Suprapubic skin (tissue), 4 donors: Measurements from ENCODE around the gene PI4KB.

Experiments
- POLR2A ChIP-seq, 2 donors: fragments of 450-650 bp; IDR thresholded peaks; one replicate each; pipeline ENCODE4 v1.6.1; 2017; ENCODE audit warnings: antibody characterized with exemption in 2 of 2, mild to moderate bottlenecking in 2 of 2, moderate library complexity in 2 of 2
- POLR2AphosphoS5 ChIP-seq, 3 donors: sonication (generic); formaldehyde crosslinking; IDR thresholded peaks; one replicate each; pipeline ENCODE4 v1.6.1; 2017; ENCODE audit warnings: antibody characterized with exemption in 3 of 3
- TF ChIP-seq, protein P1 (sequence below), 2 donors: fragments of 200-600 bp in 1 of 2; fragments of 450-650 bp in 1 of 2; sonication (generic) in 1 of 2; IDR thresholded peaks; one replicate each; pipeline ENCODE4 v1.5.1; 2016 to 2019; ENCODE audit warnings: antibody characterized with exemption in 2 of 2, mild to moderate bottlenecking in 1 of 2, moderate library complexity in 1 of 2

DNA sequence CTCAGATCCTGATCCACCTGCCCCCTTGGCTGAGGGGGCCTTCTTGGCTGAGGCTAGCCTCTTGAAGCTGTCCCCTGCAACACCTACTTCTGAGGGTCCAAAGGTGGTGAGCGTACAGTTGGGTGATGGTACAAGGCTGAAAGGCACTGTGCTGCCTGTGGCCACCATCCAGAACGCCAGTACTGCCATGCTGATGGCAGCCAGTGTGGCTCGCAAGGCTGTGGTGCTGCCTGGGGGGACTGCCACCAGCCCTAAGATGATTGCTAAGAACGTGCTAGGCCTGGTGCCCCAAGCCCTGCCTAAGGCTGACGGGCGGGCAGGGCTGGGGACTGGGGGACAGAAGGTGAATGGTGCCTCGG lies 39.9 kb downstream of the PI4KB start:
- TF ChIP-seq, protein P1, sequence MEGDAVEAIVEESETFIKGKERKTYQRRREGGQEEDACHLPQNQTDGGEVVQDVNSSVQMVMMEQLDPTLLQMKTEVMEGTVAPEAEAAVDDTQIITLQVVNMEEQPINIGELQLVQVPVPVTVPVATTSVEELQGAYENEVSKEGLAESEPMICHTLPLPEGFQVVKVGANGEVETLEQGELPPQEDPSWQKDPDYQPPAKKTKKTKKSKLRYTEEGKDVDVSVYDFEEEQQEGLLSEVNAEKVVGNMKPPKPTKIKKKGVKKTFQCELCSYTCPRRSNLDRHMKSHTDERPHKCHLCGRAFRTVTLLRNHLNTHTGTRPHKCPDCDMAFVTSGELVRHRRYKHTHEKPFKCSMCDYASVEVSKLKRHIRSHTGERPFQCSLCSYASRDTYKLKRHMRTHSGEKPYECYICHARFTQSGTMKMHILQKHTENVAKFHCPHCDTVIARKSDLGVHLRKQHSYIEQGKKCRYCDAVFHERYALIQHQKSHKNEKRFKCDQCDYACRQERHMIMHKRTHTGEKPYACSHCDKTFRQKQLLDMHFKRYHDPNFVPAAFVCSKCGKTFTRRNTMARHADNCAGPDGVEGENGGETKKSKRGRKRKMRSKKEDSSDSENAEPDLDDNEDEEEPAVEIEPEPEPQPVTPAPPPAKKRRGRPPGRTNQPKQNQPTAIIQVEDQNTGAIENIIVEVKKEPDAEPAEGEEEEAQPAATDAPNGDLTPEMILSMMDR (IDR thresholded peaks at IDR 0.05) = no peak
- TF ChIP-seq POLR2AphosphoS5 (IDR thresholded peaks at IDR 0.05) = no peak
- TF ChIP-seq POLR2A (IDR thresholded peaks at IDR 0.05) = no peak
